WTC11 (cell line): ENCODE results near the gene OST4. TPM values are rescaled to one million over a fixed set of nuclear protein-coding genes. Genes with fewer than 3 reads are reported as not detected.

ENCODE experiments used
- ATAC-seq: fragments of 200-7000 bp; cut with Tn5 transposase; 2 replicates; pipeline ENCODE4 v1.10.0; 2021; ENCODE audit warnings: mild to moderate bottlenecking, moderate library complexity
- CTCF ChIA-PET: fragments of 300-600 bp; sonication (Branson Sonifier 250); formaldehyde crosslinking; loops from one replicate; lab custom pipeline; 2021; ENCODE audit warnings: antibody characterized with exemption; lab: Charles Lee
- POLR2A ChIA-PET: fragments of 350-600 bp; sonication (Branson Sonifier 250); formaldehyde crosslinking; loops from one replicate; lab custom pipeline; 2021; ENCODE audit warnings: antibody characterized with exemption; lab: Charles Lee
- DNase-seq: peaks from one replicate; pipeline ENCODE4 v3.0.0; 2021; ENCODE audit warnings: low spot score
- H3K27ac Mint-ChIP-seq: 2 replicates; pipeline ENCODE4 v1.8.0; 2021; ENCODE audit warnings: mixed read lengths
- H3K27me3 Mint-ChIP-seq: 2 replicates; pipeline ENCODE4 v1.8.0; 2021; ENCODE audit warnings: low read depth, mild to moderate bottlenecking, moderate library complexity, mixed read lengths
- H3K36me3 Mint-ChIP-seq: 2 replicates; pipeline ENCODE4 v1.8.0; 2021; ENCODE audit warnings: mixed read lengths
- H3K4me1 Mint-ChIP-seq: 2 replicates; pipeline ENCODE4 v1.8.0; 2022; ENCODE audit warnings: mixed read lengths
- H3K4me3 Mint-ChIP-seq: 2 replicates; pipeline ENCODE4 v1.8.0; 2021; ENCODE audit warnings: mild to moderate bottlenecking, moderate library complexity, mixed read lengths
- H3K9me3 Mint-ChIP-seq: 2 replicates; pipeline ENCODE4 v1.8.0; 2021; ENCODE audit warnings: mixed read lengths
- ATF3 ChIP-seq: sonication (generic); formaldehyde crosslinking; conservative IDR thresholded peaks from 2 replicates; pipeline ENCODE4 v1.8.1; 2022; ENCODE audit warnings: mild to moderate bottlenecking, missing genetic modification reagents
- CREM ChIP-seq: sonication (generic); formaldehyde crosslinking; IDR thresholded peaks from 2 replicates; pipeline ENCODE4 v1.8.1; 2022; ENCODE audit warnings: mild to moderate bottlenecking, missing genetic modification reagents, moderate library complexity
- E2F1 ChIP-seq: sonication (generic); formaldehyde crosslinking; IDR thresholded peaks from 2 replicates; pipeline ENCODE4 v1.8.0; 2022; ENCODE audit warnings: mild to moderate bottlenecking, missing genetic modification reagents
- E2F5 ChIP-seq: sonication (generic); formaldehyde crosslinking; IDR thresholded peaks from 2 replicates; pipeline ENCODE4 v1.8.1; 2022; ENCODE audit warnings: mild to moderate bottlenecking, moderate library complexity, missing genetic modification reagents
- ELF4 ChIP-seq: sonication (generic); formaldehyde crosslinking; IDR thresholded peaks from 2 replicates; pipeline ENCODE4 v1.8.1; 2022; ENCODE audit warnings: low read depth, mild to moderate bottlenecking, moderate library complexity, missing genetic modification reagents
- ESRRA ChIP-seq: sonication (generic); formaldehyde crosslinking; IDR thresholded peaks from 2 replicates; pipeline ENCODE4 v1.8.1; 2022; ENCODE audit warnings: mild to moderate bottlenecking, missing genetic modification reagents, borderline replicate concordance
- ETV6 ChIP-seq: sonication (generic); formaldehyde crosslinking; IDR thresholded peaks from 2 replicates; pipeline ENCODE4 v1.8.1; 2022; ENCODE audit warnings: mild to moderate bottlenecking, missing genetic modification reagents
- GABPB1 ChIP-seq: sonication (generic); formaldehyde crosslinking; IDR thresholded peaks from 2 replicates; pipeline ENCODE4 v1.8.1; 2023; ENCODE audit warnings: mild to moderate bottlenecking, missing genetic modification reagents
- GTF2I ChIP-seq: fragments of 250-450 bp; sonication (Bioruptor Pico); conservative IDR thresholded peaks from 2 replicates; pipeline ENCODE4 v1.4.0; 2021; ENCODE audit warnings: mild to moderate bottlenecking
- IRF2 ChIP-seq: sonication (generic); formaldehyde crosslinking; IDR thresholded peaks from 2 replicates; pipeline ENCODE4 v1.8.0; 2022; ENCODE audit warnings: low read depth, missing genetic modification reagents, borderline replicate concordance
- MAX ChIP-seq: sonication (generic); formaldehyde crosslinking; IDR thresholded peaks from 2 replicates; pipeline ENCODE4 v1.8.0; 2022; ENCODE audit warnings: mild to moderate bottlenecking, missing genetic modification reagents
- NR1H2 ChIP-seq: sonication (generic); formaldehyde crosslinking; IDR thresholded peaks from 2 replicates; pipeline ENCODE4 v1.9.0; 2021; ENCODE audit warnings: mild to moderate bottlenecking, moderate library complexity, missing genetic modification reagents
- NR3C1 ChIP-seq: sonication (generic); formaldehyde crosslinking; conservative IDR thresholded peaks from 2 replicates; pipeline ENCODE4 v1.8.1; 2023; ENCODE audit warnings: low read depth, mild to moderate bottlenecking, missing genetic modification reagents
- PRDM15 ChIP-seq: sonication (generic); formaldehyde crosslinking; IDR thresholded peaks from 2 replicates; pipeline ENCODE4 v1.8.0; 2022; ENCODE audit warnings: missing genetic modification reagents
- PREB ChIP-seq: sonication (generic); formaldehyde crosslinking; IDR thresholded peaks from 2 replicates; pipeline ENCODE4 v1.8.1; 2022; ENCODE audit warnings: mild to moderate bottlenecking, missing genetic modification reagents, moderate library complexity, borderline replicate concordance
- SOX15 ChIP-seq: fragments of 250-450 bp; sonication (Bioruptor Pico); IDR thresholded peaks from 2 replicates; pipeline ENCODE4 v1.9.0; 2021; ENCODE audit warnings: mild to moderate bottlenecking
- ZNF219 ChIP-seq: sonication (generic); formaldehyde crosslinking; IDR thresholded peaks from 2 replicates; pipeline ENCODE4 v1.8.0; 2023; ENCODE audit warnings: missing genetic modification reagents, mild to moderate bottlenecking, borderline replicate concordance
- ZNF263 ChIP-seq: sonication (generic); formaldehyde crosslinking; IDR thresholded peaks from 2 replicates; pipeline ENCODE4 v1.8.1; 2022; ENCODE audit warnings: low read depth, mild to moderate bottlenecking, moderate library complexity, missing genetic modification reagents
- ZNF281 ChIP-seq: sonication (generic); formaldehyde crosslinking; IDR thresholded peaks from 2 replicates; pipeline ENCODE4 v1.8.0; 2023; ENCODE audit warnings: mild to moderate bottlenecking, missing genetic modification reagents
- ZNF416 ChIP-seq: fragments of 250-450 bp; sonication (Bioruptor Pico); IDR thresholded peaks from 2 replicates; pipeline ENCODE4 v1.9.0; 2021; ENCODE audit warnings: mild to moderate bottlenecking, inconsistent platforms
- ZNF425 ChIP-seq: fragments of 250-450 bp; sonication (Bioruptor Pico); conservative IDR thresholded peaks from 2 replicates; pipeline ENCODE4 v1.9.0; 2021; ENCODE audit warnings: mild to moderate bottlenecking
- total RNA-seq: library from RNA; stranded (reverse); gene quantifications from 3 replicates; pipeline ENCODE4 v1.2.3, GENCODE V29; 2021

Gene OST4
- total RNA-seq, 1 experiment from 2014 or later = 210 TPM

- TF ChIP-seq ESRRA (CRISPR knock-in tag) = no peak
- TF ChIP-seq NR3C1 (CRISPR knock-in tag) = no peak
- no peak for TF ChIP-seq IRF2
These were observed 25.4 kb upstream of the OST4 start (continued) for GRCh38 chr2:27096748-27097297.

- Mint-ChIP-seq H3K4me3 (peak overlapping the region; percentile 58), H3K36me3 (no peaks in the 10 kb centered on the region), H3K27ac (peak overlapping the region; percentile 68; the same call in 1 of the 2 replicates), H3K4me1 (peaks cover 6% of the 10 kb centered on the region), H3K9me3 (no peaks in the 10 kb centered on the region), H3K27me3 (no peaks in the 10 kb centered on the region)
- CTCF ChIA-PET = interaction anchor here (0.6 to 3.1 kb wide), 8 partner anchors 38 to 207 kb away, joined by 3 to 22 read pairs (median 4); partner anchors contain the start of gene PREB
- ATAC-seq = peak; percentile 87
- peak; percentile 59 for DNase-seq
- POLR2A ChIA-PET = interaction anchor here (0.5 kb wide), 1 partner anchor 18 kb away, joined by 4 read pairs; no protein-coding TSS in a partner anchor
- TF ChIP-seq ELF4 (CRISPR knock-in tag) = no peak
- TF ChIP-seq CREM = no peak
- TF ChIP-seq E2F5 (CRISPR knock-in tag) = no peak
- peak; percentile 89 for TF ChIP-seq GABPB1 (CRISPR knock-in tag)
- TF ChIP-seq ETV6 (CRISPR knock-in tag) = peak; percentile 27; the same call in 1 of the 2 replicates
- TF ChIP-seq PRDM15 = no peak
- no peak for TF ChIP-seq ZNF416 (CRISPR knock-in tag)
- no peak for TF ChIP-seq ATF3 (CRISPR knock-in tag)
- no peak for TF ChIP-seq E2F1
- no peak for TF ChIP-seq ZNF281
- no peak for TF ChIP-seq GTF2I
- TF ChIP-seq PREB (CRISPR knock-in tag) = 0 out of 2 replicates have a peak, but pooled peaks have one; percentile 31
- TF ChIP-seq MAX (CRISPR knock-in tag) = 0 out of 2 replicates have a peak, but pooled peaks have one; percentile 33
- no peak for TF ChIP-seq ZNF425
- no peak for TF ChIP-seq ZNF263 (CRISPR knock-in tag)
- TF ChIP-seq NR1H2 (CRISPR knock-in tag) = no peak
- TF ChIP-seq ESRRA (CRISPR knock-in tag) = no peak
- TF ChIP-seq ZNF219 (CRISPR knock-in tag) = no peak
- no peak for TF ChIP-seq SOX15
These were observed 24.5 kb upstream of the OST4 start for GRCh38 chr2:27095745-27096651.
